ENCODE data around the gene ABCD3.

DNA sequence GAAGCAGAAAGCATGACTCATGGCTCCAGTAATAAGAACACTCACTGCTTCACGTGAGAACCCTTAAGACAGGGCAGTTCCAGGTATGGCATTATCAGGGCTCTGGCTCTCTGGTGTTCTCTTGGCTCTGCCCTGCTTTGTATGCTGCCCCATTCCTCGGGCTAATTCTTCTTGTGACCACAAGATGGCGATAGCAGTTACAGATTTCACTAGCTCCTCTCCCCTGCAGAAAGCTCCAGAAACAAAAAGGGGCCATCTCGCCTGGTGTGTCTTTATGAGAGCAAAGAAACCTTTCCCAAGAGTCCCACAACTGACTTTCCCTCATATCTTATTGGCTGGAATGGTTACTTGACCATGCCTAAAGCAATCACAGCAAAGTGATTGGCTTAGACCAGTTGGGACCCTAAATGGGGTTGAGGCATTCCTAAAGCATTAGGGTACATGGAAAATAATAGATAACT is 63.3 kb downstream of the ABCD3 start:
- no peak for TF ChIP-seq EZH2 (IDR thresholded peaks at IDR 0.05; ENCODE audit: low read length, missing control alignments)
- TF ChIP-seq, protein P1, sequence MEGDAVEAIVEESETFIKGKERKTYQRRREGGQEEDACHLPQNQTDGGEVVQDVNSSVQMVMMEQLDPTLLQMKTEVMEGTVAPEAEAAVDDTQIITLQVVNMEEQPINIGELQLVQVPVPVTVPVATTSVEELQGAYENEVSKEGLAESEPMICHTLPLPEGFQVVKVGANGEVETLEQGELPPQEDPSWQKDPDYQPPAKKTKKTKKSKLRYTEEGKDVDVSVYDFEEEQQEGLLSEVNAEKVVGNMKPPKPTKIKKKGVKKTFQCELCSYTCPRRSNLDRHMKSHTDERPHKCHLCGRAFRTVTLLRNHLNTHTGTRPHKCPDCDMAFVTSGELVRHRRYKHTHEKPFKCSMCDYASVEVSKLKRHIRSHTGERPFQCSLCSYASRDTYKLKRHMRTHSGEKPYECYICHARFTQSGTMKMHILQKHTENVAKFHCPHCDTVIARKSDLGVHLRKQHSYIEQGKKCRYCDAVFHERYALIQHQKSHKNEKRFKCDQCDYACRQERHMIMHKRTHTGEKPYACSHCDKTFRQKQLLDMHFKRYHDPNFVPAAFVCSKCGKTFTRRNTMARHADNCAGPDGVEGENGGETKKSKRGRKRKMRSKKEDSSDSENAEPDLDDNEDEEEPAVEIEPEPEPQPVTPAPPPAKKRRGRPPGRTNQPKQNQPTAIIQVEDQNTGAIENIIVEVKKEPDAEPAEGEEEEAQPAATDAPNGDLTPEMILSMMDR (conservative IDR thresholded peaks at IDR 0.05 in 1 of 2, IDR thresholded peaks at IDR 0.05 in 1 of 2; ENCODE audit: low read depth in 1 of 2, low read length in 2 of 2) = peak; percentile 88 to 89

All from fibroblast of lung (primary cell).